ENCODE data around the gene FOXK1.

Gene FOXK1

GRCh38 chr7:4820405-4820966 is 138.4 kb downstream of the FOXK1 start:
- ChIA-PET CTCF (no interaction called here), POLR2A (no interaction called here)
- TF ChIP-seq, protein P1, sequence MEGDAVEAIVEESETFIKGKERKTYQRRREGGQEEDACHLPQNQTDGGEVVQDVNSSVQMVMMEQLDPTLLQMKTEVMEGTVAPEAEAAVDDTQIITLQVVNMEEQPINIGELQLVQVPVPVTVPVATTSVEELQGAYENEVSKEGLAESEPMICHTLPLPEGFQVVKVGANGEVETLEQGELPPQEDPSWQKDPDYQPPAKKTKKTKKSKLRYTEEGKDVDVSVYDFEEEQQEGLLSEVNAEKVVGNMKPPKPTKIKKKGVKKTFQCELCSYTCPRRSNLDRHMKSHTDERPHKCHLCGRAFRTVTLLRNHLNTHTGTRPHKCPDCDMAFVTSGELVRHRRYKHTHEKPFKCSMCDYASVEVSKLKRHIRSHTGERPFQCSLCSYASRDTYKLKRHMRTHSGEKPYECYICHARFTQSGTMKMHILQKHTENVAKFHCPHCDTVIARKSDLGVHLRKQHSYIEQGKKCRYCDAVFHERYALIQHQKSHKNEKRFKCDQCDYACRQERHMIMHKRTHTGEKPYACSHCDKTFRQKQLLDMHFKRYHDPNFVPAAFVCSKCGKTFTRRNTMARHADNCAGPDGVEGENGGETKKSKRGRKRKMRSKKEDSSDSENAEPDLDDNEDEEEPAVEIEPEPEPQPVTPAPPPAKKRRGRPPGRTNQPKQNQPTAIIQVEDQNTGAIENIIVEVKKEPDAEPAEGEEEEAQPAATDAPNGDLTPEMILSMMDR (IDR thresholded peaks at IDR 0.05; ENCODE audit: insufficient read depth, low read length, missing control alignments): no peak
- H3K4me3 ChIP-seq (ENCODE audit: low read depth, low read length): no peak overlapping the region
- no peak for DNase-seq (ENCODE audit: low read depth, low spot score)

Measured in AG04449 (cell line).